ENCODE results near the gene FOXJ3.

FOXJ3 gene

DNA sequence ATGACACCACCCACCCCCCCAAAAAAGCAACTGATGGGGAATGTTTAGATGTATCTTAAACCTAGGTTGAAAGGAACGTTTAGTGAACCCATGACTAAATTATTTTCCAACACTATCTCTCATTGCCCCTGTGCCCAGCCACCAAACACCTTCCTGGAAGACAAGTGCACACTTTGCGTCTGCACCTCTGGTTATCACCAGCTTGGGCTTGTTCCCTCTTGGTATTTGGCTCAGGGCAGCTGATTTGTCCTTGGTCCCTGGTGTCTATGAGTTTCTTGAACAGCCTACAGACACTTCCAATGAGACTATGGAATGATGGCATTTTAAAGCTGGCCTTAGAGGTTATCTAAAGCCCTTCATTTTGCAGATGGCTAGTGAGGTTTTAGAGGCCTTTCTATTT is 30.1 kb upstream of the FOXJ3 start:
- no peak overlapping the region for H3K9ac ChIP-seq
- no peak overlapping the region for H3K4me2 ChIP-seq
- H4K20me1 ChIP-seq: no peaks in the 10 kb centered on the region
- no peaks in the 10 kb centered on the region for H3K27me3 ChIP-seq
- no peaks in the 10 kb centered on the region for H3K36me3 ChIP-seq
- H3K4me1 ChIP-seq: no peaks in the 10 kb centered on the region
- peaks cover 3% of the 10 kb centered on the region; the same call in 1 of the 2 replicates for H3K9me3 ChIP-seq
- no peak overlapping the region for H3K27ac ChIP-seq
- H3K4me3 ChIP-seq: no peak overlapping the region
- no peak for TF ChIP-seq Cebpa-rat (IDR thresholded peaks at IDR 0.05)

DNA sequence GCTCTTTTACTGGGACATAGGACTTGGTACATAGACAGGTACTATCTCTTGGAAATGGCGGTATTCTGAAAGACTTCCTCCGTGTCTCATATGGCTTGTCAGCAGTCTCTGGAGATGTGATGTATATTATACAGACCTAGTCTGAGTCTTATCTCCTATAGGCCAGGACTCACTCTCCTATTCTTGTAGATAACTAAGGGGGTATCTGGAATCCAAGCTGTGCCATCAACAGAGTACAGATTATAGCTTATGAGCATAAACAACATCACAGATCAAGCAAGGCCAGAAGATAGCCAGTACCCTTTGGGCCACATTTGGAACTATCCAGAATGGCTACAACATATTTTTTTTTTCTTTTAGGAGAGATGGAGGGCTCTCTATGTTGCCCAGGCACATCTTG is 29.5 kb upstream of the FOXJ3 start:
- H3K9me3 ChIP-seq: peaks cover 3% of the 10 kb centered on the region; the same call in 1 of the 2 replicates
- no peak overlapping the region for H3K9ac ChIP-seq
- no peaks in the 10 kb centered on the region for H3K36me3 ChIP-seq
- no peaks in the 10 kb centered on the region for H3K4me1 ChIP-seq
- no peaks in the 10 kb centered on the region for H3K27me3 ChIP-seq
- no peak for TF ChIP-seq Cebpa-rat (IDR thresholded peaks at IDR 0.05)
- no peaks in the 10 kb centered on the region for H4K20me1 ChIP-seq
- H3K4me2 ChIP-seq: no peak overlapping the region
- no peak overlapping the region for H3K27ac ChIP-seq
- no peak overlapping the region for H3K4me3 ChIP-seq

DNA sequence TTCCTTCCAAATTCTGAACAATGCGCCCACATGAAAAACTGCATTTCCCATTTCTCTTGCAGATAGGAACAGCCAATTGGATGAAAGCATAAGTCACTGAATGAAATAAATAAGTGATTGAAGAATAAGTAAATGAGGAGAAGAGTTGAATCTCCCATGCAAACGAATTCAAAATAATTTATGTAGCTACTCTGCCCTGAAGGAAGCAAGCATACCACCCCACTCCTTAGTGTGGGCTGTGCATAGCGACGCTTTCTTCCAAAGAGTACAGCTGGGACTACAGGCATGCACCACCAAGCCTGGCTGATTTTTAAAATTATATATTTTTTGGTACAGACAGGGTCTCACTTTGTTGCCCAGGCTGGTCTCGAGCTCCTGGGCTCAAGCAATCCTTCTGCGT is 29.1 kb upstream of the FOXJ3 start:
- Histone ChIP-seq H3K27ac (no peak overlapping the region), H3K4me2 (no peak overlapping the region), H3K4me1 (no peaks in the 10 kb centered on the region), H3K27me3 (no peaks in the 10 kb centered on the region), H4K20me1 (no peaks in the 10 kb centered on the region), H3K9me3 (peaks cover 3% of the 10 kb centered on the region; the same call in 1 of the 2 replicates), H3K36me3 (no peaks in the 10 kb centered on the region), H3K4me3 (no peak overlapping the region), H3K9ac (no peak overlapping the region)
- no peak for TF ChIP-seq Cebpa-rat (IDR thresholded peaks at IDR 0.05)

DNA sequence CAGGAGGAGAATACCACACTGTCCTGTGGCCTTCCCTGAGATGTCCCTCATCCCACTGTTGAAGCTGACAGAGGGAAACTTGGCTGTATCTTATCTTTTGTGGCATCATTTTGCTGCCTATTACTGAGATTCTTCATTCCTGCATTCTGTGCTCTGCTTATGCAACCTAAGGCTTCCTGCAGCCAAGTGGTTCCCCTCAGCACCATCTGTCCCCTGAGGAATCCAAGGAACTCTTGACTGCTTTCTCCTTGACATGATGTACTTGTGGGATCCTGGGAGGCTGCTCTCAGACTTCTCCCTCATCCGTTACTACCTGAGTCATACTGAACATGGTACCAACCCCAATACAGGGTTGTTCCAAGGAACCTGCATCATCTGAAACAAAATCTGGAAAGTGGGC is 24.4 kb upstream of the FOXJ3 start:
- no peak overlapping the region for H3K4me3 ChIP-seq
- no peak overlapping the region for H3K4me2 ChIP-seq
- H3K9me3 ChIP-seq: peaks cover 3% of the 10 kb centered on the region; the same call in 1 of the 2 replicates
- no peaks in the 10 kb centered on the region for H3K36me3 ChIP-seq
- H3K27ac ChIP-seq: no peak overlapping the region
- H3K4me1 ChIP-seq: no peaks in the 10 kb centered on the region
- H3K9ac ChIP-seq: no peak overlapping the region
- H4K20me1 ChIP-seq: no peaks in the 10 kb centered on the region
- no peaks in the 10 kb centered on the region for H3K27me3 ChIP-seq
- no peak for TF ChIP-seq Cebpa-rat (IDR thresholded peaks at IDR 0.05)

DNA sequence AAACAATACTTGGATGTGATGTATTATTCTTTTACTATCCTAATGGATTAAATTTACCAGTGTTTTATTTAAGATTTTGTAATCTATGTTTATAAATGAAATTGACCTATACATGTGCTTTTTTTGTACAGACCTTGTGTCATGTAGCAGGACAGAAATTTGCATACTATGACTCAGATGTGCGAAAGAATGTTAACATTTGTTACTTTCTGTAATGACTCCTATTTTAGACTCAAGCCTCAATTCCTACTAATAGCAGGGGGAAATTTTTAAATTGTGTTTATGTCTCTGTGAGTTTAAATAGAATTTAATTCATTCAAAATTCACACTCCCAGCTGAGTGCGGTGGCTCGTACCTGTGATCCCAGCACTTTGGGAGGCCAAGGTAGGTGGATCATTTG is 23.8 kb upstream of the FOXJ3 start:
- H4K20me1 ChIP-seq: no peaks in the 10 kb centered on the region
- H3K4me2 ChIP-seq: no peak overlapping the region
- peaks cover 3% of the 10 kb centered on the region; the same call in 1 of the 2 replicates for H3K9me3 ChIP-seq
- TF ChIP-seq Cebpa-rat (IDR thresholded peaks at IDR 0.05): no peak
- no peak overlapping the region for H3K4me3 ChIP-seq
- no peaks in the 10 kb centered on the region for H3K36me3 ChIP-seq
- H3K9ac ChIP-seq: no peak overlapping the region
- H3K27me3 ChIP-seq: no peaks in the 10 kb centered on the region
- no peak overlapping the region for H3K27ac ChIP-seq
- H3K4me1 ChIP-seq: no peaks in the 10 kb centered on the region

DNA sequence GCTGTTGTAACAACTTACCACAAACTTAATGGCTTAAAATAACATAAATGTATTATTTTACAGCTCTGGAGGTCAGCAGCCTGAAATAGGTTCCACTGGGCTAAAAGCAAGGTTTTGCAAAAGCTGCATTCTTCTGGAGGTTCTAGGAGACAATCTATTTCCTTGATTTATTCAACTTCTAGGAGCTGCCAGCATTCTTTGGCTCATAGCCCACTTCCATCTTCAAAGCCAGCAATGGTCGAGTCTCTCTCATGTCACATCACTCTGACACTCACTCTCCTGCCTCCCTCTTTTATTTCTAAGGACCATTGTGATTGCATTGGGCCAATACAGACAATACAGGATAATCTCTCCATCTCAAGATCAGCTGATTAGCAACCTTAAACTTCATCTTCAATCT is 15.1 kb upstream of the FOXJ3 start:
- no peak for TF ChIP-seq Cebpa-rat (IDR thresholded peaks at IDR 0.05)
- Histone ChIP-seq H3K27me3 (no peaks in the 10 kb centered on the region), H3K27ac (no peak overlapping the region), H3K4me3 (no peak overlapping the region), H4K20me1 (no peaks in the 10 kb centered on the region), H3K9ac (no peak overlapping the region), H3K4me1 (no peaks in the 10 kb centered on the region), H3K9me3 (no peaks in the 10 kb centered on the region), H3K36me3 (no peaks in the 10 kb centered on the region), H3K4me2 (no peak overlapping the region)

DNA sequence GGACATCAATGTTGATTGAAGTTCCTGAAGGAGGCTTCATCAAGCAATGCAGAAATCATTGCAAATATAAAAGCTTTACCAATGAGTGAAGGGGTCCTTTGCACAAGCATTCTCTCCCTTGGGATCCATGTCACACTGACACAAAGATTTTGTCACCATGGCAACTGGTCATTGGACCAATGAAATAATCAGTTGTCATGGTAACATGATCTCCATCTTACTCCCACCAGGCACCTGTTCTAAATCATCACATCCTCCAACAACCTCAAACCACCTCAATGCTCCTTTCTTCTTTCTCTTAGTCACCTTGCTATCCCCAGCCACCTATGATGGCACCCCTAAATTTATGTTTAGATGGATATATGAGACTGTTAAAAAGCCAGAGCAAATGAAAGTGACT is 13.5 kb upstream of the FOXJ3 start:
- no peak for TF ChIP-seq Cebpa-rat (IDR thresholded peaks at IDR 0.05)
- no peaks in the 10 kb centered on the region for H3K9me3 ChIP-seq
- H3K9ac ChIP-seq: no peak overlapping the region
- no peaks in the 10 kb centered on the region for H3K27me3 ChIP-seq
- H4K20me1 ChIP-seq: no peaks in the 10 kb centered on the region
- no peak overlapping the region for H3K4me3 ChIP-seq
- no peak overlapping the region for H3K27ac ChIP-seq
- no peak overlapping the region for H3K4me2 ChIP-seq
- H3K36me3 ChIP-seq: no peaks in the 10 kb centered on the region
- no peaks in the 10 kb centered on the region for H3K4me1 ChIP-seq

DNA sequence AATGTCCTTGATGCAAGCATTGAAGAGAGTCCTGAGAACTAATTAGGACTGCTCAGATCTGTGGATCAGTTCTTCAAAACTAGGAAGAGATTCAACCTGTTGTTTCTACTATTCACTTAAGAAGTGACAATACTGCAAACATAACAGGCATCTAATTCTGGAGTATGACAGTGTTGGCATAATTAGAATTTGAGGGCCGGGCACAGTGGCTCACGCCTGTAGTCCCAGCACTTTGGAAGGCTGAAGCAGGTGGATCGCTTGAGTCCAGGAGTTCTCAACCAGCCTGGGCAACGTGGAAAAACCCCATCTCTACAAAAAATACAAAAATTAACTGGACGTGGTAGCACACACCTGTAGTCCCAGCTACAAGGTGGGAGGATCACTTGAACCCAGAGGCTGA is 8.0 kb upstream of the FOXJ3 start:
- Histone ChIP-seq H3K4me1 (no peaks in the 10 kb centered on the region), H3K9me3 (no peaks in the 10 kb centered on the region), H3K27me3 (no peaks in the 10 kb centered on the region), H3K9ac (no peak overlapping the region), H3K4me3 (no peak overlapping the region), H3K4me2 (no peak overlapping the region), H4K20me1 (no peaks in the 10 kb centered on the region), H3K27ac (no peak overlapping the region), H3K36me3 (no peaks in the 10 kb centered on the region)
- no peak for TF ChIP-seq Cebpa-rat (IDR thresholded peaks at IDR 0.05)

DNA sequence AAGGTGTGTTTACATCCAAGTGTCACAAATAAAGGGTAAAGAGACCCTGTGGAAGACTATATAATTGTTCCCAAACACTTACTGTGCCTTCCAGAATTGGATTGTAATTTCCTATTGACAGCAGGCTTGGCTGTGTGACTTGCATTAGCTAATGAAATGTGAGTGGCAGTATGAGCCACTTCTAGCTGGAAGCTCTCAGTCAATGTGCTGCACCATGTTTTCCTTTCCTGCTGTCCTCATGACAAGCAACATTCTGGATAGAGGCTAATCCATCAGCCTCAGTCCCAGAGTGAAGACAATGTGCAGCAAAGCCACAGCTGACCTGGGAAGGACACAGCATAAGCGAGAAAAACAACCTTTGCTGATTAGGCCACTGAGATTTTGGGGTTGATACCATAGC is 5.9 kb upstream of the FOXJ3 start:
- Histone ChIP-seq H3K27ac (no peak overlapping the region), H3K4me2 (no peak overlapping the region), H4K20me1 (no peaks in the 10 kb centered on the region), H3K4me3 (no peak overlapping the region), H3K4me1 (peaks cover 10% of the 10 kb centered on the region), H3K27me3 (no peaks in the 10 kb centered on the region), H3K9ac (no peak overlapping the region), H3K36me3 (no peaks in the 10 kb centered on the region), H3K9me3 (no peaks in the 10 kb centered on the region)
- no peak for TF ChIP-seq Cebpa-rat (IDR thresholded peaks at IDR 0.05)

DNA sequence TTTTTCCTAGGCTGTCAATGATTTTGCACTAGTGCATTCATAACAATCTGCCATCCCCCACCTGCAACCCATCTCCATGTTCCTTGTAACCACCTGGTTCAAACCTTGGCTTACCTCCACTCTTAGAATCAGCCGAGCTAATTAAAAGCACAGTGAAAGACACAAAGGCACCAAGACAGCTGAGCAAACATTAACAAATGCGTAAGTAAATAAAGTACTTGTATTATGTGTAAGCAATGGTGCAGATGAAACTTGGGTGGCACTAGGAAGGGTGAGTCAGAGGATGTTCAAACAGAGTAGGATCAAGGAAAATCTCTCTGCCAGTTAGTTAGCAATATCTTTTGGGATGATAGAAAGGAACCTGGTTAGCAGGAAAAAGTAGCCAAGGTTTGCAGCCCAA is 5.1 kb upstream of the FOXJ3 start:
- TF ChIP-seq Cebpa-rat (IDR thresholded peaks at IDR 0.05): no peak
- Histone ChIP-seq H3K4me1 (peaks cover 12% of the 10 kb centered on the region), H3K9ac (no peak overlapping the region), H3K4me2 (no peak overlapping the region), H3K9me3 (no peaks in the 10 kb centered on the region), H3K27ac (no peak overlapping the region), H3K4me3 (no peak overlapping the region), H3K36me3 (no peaks in the 10 kb centered on the region), H3K27me3 (no peaks in the 10 kb centered on the region), H4K20me1 (no peaks in the 10 kb centered on the region)

DNA sequence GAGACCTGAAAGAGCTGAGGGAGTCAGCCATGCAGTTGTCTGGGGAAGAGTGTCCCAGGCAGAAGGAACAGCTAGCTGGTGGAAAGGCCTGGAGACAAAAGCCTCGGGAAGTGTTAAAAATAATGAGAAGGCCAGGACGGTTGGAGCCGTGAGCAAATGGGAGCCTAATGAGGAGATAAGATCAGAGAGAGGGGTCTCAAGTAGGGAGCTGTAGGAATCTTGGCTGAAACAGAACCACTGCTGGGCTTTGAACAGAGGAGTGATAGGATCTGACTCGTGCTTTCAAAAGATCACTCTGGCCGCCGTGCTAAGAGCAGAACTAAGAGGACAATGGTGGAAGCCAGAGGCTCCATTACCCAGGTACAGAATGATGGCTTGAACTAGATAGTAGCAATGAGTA is 1.9 kb upstream of the FOXJ3 start:
- H3K9ac ChIP-seq: no peak overlapping the region
- no peaks in the 10 kb centered on the region for H3K36me3 ChIP-seq
- no peak overlapping the region for H3K4me2 ChIP-seq
- H3K4me1 ChIP-seq: peaks cover 30% of the 10 kb centered on the region
- peaks cover 28% of the 10 kb centered on the region for H4K20me1 ChIP-seq
- H3K27me3 ChIP-seq: no peaks in the 10 kb centered on the region
- TF ChIP-seq Cebpa-rat (IDR thresholded peaks at IDR 0.05): no peak
- no peak overlapping the region for H3K4me3 ChIP-seq
- no peaks in the 10 kb centered on the region for H3K9me3 ChIP-seq
- no peak overlapping the region for H3K27ac ChIP-seq

Measured in BLaER1 (cell line).